ENCODE results near the gene UPP1. TPM values are rescaled to one million over a fixed set of nuclear protein-coding genes. Genes with fewer than 3 reads are reported as not detected.

Gene UPP1
- total and polyA plus RNA-seq, 4 donors, result 6.1 to 282 (median 82.9) TPM

- ATAC-seq (ENCODE audit: insufficient read depth, low FRiP score), result no peak
- H3K9ac ChIP-seq (ENCODE audit: insufficient read depth in 1 of 2, low read length in 2 of 2), result no peak overlapping the region
- no peak overlapping the region for H3K4me3 ChIP-seq
- WGBS, 2 donors, result 51 to 78% methylated on average over 3 of the region's 3 CpGs
- peaks cover 0 to 2% (median 0%) of the 10 kb centered on the region in 4 donors for H3K9me3 ChIP-seq (ENCODE audit: control insufficient read depth in 4 of 4, insufficient read depth in 3 of 4, low read length in 3 of 4)
- H3K4me1 ChIP-seq (ENCODE audit: control insufficient read depth in 5 of 5, insufficient read depth in 5 of 5, low read length in 5 of 5), result peaks cover 0 to 4% (median 0%) of the 10 kb centered on the region in 5 donors
- no peak for TF ChIP-seq CTCF (IDR thresholded peaks at IDR 0.05; ENCODE audit: control extremely low read depth, extremely low read depth)
- no peaks in the 10 kb centered on the region for H3K27me3 ChIP-seq (ENCODE audit: control insufficient read depth in 3 of 3, insufficient read depth in 3 of 3, low read length in 2 of 3)
- peaks cover 0 to 42% (median 8%) of the 10 kb centered on the region in 4 donors for H3K36me3 ChIP-seq (ENCODE audit: control insufficient read depth in 4 of 4, insufficient read depth in 4 of 4, low read length in 4 of 4)
- H3K27ac ChIP-seq (ENCODE audit: low read depth in 1 of 2, low read length in 1 of 2), result no peak overlapping the region
- DNase-seq, result no peak
Observed at GRCh38 chr7:48099781-48100180, 10.7 kb downstream of the UPP1 start.

- Histone ChIP-seq H3K4me1 (ENCODE audit: control insufficient read depth in 5 of 5, insufficient read depth in 5 of 5, low read length in 5 of 5) (peaks cover 0 to 4% (median 0%) of the 10 kb centered on the region in 5 donors), H3K36me3 (ENCODE audit: control insufficient read depth in 4 of 4, insufficient read depth in 4 of 4, low read length in 4 of 4) (peaks cover 0 to 45% (median 6%) of the 10 kb centered on the region in 4 donors), H3K9me3 (ENCODE audit: control insufficient read depth in 4 of 4, insufficient read depth in 3 of 4, low read length in 3 of 4) (peaks cover 0 to 2% (median 0%) of the 10 kb centered on the region in 4 donors), H3K27ac (ENCODE audit: low read depth in 1 of 2, low read length in 1 of 2) (no peak overlapping the region), H3K4me3 (no peak overlapping the region), H3K9ac (ENCODE audit: insufficient read depth in 1 of 2, low read length in 2 of 2) (no peak overlapping the region), H3K27me3 (ENCODE audit: control insufficient read depth in 3 of 3, insufficient read depth in 3 of 3, low read length in 2 of 3) (no peaks in the 10 kb centered on the region)
- ATAC-seq (ENCODE audit: insufficient read depth, low FRiP score), result no peak
- TF ChIP-seq CTCF (IDR thresholded peaks at IDR 0.05; ENCODE audit: control extremely low read depth, extremely low read depth), result no peak
- DNase-seq, result no peak
- WGBS, 2 donors, result 98% methylated on average over 8 of the region's 8 CpGs
Observed at GRCh38 chr7:48101352-48101751, 12.3 kb downstream of the UPP1 start.

- ATAC-seq (ENCODE audit: insufficient read depth, low FRiP score), result no peak
- DNase-seq, result no peak
- WGBS, 2 donors, result 93% methylated on average over 4 of the region's 4 CpGs
Observed at GRCh38 chr7:48101968-48102367, 12.9 kb downstream of the UPP1 start.

More at GRCh38 chr7:48101968-48102367, 12.9 kb downstream of the UPP1 start:
- Histone ChIP-seq H3K27ac (ENCODE audit: low read depth in 1 of 2, low read length in 1 of 2) (no peak overlapping the region), H3K27me3 (ENCODE audit: control insufficient read depth in 3 of 3, insufficient read depth in 3 of 3, low read length in 2 of 3) (no peaks in the 10 kb centered on the region), H3K9ac (ENCODE audit: insufficient read depth in 1 of 2, low read length in 2 of 2) (no peak overlapping the region), H3K9me3 (ENCODE audit: control insufficient read depth in 4 of 4, insufficient read depth in 3 of 4, low read length in 3 of 4) (peaks cover 0 to 2% (median 0%) of the 10 kb centered on the region in 4 donors), H3K4me1 (ENCODE audit: control insufficient read depth in 5 of 5, insufficient read depth in 5 of 5, low read length in 5 of 5) (peaks cover 0 to 4% (median 0%) of the 10 kb centered on the region in 5 donors), H3K36me3 (ENCODE audit: control insufficient read depth in 4 of 4, insufficient read depth in 4 of 4, low read length in 4 of 4) (peaks cover 0 to 50% (median 8%) of the 10 kb centered on the region in 4 donors), H3K4me3 (no peak overlapping the region)
- no peak for TF ChIP-seq CTCF (IDR thresholded peaks at IDR 0.05; ENCODE audit: control extremely low read depth, extremely low read depth)
